NT2/D1 (cell line): ENCODE results near the gene COPZ1.

Source experiments
- SUZ12 ChIP-seq: IDR thresholded peaks from 2 replicates; pipeline ENCODE4 v1.6.1; 2011; ENCODE audit not compliant: insufficient read length, insufficient read depth; ENCODE audit errors: extremely low read depth
- YY1 ChIP-seq: IDR thresholded peaks from 2 replicates; pipeline ENCODE4 v1.6.1; 2011; ENCODE audit not compliant: insufficient read length, insufficient read depth
- ZNF274 ChIP-seq: IDR thresholded peaks from 2 replicates; pipeline ENCODE4 v1.6.1; 2011; ENCODE audit warnings: mild to moderate bottlenecking, low read depth, low read length

DNA sequence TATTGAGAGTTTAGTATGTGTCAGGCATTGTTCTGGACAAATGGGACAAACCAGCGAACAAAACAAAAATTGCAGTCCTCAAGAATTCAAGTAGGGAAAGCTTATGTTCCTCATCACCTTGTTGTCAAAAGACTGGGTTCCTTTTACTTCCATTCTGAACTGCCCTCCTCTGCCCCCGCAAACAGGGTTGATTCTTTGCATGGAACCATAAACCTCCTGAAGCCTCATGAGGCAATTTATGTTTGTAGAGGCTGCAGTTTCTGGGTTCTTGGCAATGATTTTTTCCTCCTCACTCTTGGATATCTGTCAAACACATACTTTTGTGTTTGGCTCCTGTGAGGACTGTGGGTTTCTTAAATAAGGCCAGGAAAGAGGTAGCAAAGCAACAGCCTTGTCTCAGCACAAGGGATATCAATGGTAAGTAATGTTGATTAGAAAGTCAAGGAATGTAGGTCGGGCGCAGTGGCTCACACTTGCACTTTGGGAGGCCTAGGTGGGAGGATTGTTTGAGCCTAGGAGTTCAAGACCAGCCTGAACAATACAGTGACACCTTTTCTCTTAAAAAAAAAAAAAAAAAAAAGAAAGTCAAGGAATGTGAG lies 13.9 kb downstream of the COPZ1 start:
- TF ChIP-seq SUZ12 (no peak), YY1 (no peak), ZNF274 (no peak)
